ENCODE data around the gene HAL.

DNA sequence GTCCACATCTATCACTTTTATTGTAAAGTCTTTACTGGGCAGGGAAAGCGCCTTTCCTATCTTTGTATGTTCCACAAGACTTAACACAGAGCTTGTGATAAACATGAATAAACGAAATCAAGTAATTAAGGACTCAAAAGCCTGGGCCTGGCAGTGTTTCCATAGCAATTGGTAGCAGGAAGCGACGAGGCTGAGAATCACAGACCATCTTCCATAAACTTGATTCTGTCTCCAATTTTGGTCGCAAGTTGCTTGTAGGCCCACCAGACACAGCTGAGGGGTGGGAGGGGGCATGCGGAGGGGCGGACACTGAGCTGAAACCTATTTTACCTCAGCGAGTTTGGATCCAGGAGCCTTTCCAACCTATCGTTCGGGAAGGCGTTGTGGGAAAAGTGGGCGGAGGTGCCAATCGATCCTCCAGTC, 54.0 kb downstream of the HAL start:
- TF ChIP-seq, protein P1, sequence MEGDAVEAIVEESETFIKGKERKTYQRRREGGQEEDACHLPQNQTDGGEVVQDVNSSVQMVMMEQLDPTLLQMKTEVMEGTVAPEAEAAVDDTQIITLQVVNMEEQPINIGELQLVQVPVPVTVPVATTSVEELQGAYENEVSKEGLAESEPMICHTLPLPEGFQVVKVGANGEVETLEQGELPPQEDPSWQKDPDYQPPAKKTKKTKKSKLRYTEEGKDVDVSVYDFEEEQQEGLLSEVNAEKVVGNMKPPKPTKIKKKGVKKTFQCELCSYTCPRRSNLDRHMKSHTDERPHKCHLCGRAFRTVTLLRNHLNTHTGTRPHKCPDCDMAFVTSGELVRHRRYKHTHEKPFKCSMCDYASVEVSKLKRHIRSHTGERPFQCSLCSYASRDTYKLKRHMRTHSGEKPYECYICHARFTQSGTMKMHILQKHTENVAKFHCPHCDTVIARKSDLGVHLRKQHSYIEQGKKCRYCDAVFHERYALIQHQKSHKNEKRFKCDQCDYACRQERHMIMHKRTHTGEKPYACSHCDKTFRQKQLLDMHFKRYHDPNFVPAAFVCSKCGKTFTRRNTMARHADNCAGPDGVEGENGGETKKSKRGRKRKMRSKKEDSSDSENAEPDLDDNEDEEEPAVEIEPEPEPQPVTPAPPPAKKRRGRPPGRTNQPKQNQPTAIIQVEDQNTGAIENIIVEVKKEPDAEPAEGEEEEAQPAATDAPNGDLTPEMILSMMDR (IDR thresholded peaks at IDR 0.05): no peak
- no peak for TF ChIP-seq POLR2AphosphoS5 (IDR thresholded peaks at IDR 0.05)
- no peak for TF ChIP-seq POLR2A (IDR thresholded peaks at IDR 0.05)
- no peak for TF ChIP-seq EP300 (IDR thresholded peaks at IDR 0.05)

All from gastroesophageal sphincter (tissue), 3 donors.